Kidney epithelial cell (primary cell): ENCODE data around the gene ELL. TPM values are rescaled to one million over a fixed set of nuclear protein-coding genes. Genes with fewer than 3 reads are reported as not detected.
A peak's percentile ranks its signal among the peaks of the same experiment; 100 is the strongest.

Source experiments
- DNase-seq: peaks from one replicate; pipeline ENCODE4 v3.0.0-alpha.2; 2010; ENCODE audit warnings: low read depth
- H3K27me3 ChIP-seq: 2 replicates; pipeline ENCODE4 v1.6.0; 2011; ENCODE audit warnings: low read length; ENCODE audit not compliant: control insufficient read depth, insufficient read depth
- H3K36me3 ChIP-seq: 2 replicates; pipeline ENCODE4 v1.5.1; 2011; ENCODE audit warnings: low read length; ENCODE audit not compliant: control insufficient read depth, insufficient read depth
- H3K4me3 ChIP-seq: 2 replicates; pipeline ENCODE4 v1.5.1; 2011; ENCODE audit warnings: low read depth, mild to moderate bottlenecking, control low read depth, low read length
- total RNA-seq: library from RNA; depleted of rRNA; stranded (reverse); fragments of >200 nt; gene quantifications from 2 replicates; pipeline ENCODE4 v1.2.3, GENCODE V29; 2015
- TF ChIP-seq, protein P1 (sequence below): IDR thresholded peaks from 2 replicates; pipeline ENCODE4 v1.5.1; 2011; ENCODE audit warnings: mild to moderate bottlenecking, moderate library complexity, low read length, control low read depth, inconsistent platforms; ENCODE audit not compliant: insufficient read depth, poor library complexity, severe bottlenecking

The ELL gene
- total RNA-seq, 1 donor from 2014 or later: 13.1 TPM

DNA sequence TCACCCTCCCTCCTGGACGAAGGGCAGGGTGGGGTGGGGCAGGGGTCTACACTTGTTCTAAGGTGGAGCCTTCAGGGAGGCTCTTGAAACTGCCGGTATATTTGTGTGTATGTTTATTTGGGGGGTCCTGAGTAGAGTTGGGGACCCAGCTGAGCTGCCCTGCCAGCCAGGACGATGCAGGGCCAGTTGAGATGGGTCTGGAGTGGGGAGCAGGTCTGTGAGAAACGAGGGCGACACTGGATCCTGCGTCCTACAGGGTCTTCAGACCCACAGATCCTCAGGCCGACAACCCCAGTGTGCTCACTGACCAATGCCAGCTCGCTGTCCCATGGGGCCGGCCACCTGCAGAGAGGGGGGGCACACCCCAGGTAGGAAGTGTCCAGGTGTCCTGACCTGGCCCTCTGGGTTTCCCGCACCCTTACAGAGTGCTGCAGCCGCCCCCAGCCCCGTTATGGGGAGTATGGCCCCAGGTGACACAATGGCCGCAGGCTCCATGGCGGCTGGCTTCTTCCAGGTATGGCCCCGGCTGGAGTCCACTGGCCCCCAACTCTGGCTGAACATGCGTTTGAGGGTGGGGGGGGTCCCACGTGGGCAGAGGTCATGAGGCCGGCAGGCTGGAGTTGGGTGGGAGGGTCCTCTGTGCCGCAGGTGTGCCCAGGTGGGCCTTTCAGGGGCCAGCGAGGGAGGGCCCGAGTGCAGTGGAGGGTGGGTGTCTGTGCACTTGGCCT is 91.3 kb downstream of the ELL start:
- no peak for DNase-seq
- no peak overlapping the region for H3K4me3 ChIP-seq
- TF ChIP-seq, protein P1, sequence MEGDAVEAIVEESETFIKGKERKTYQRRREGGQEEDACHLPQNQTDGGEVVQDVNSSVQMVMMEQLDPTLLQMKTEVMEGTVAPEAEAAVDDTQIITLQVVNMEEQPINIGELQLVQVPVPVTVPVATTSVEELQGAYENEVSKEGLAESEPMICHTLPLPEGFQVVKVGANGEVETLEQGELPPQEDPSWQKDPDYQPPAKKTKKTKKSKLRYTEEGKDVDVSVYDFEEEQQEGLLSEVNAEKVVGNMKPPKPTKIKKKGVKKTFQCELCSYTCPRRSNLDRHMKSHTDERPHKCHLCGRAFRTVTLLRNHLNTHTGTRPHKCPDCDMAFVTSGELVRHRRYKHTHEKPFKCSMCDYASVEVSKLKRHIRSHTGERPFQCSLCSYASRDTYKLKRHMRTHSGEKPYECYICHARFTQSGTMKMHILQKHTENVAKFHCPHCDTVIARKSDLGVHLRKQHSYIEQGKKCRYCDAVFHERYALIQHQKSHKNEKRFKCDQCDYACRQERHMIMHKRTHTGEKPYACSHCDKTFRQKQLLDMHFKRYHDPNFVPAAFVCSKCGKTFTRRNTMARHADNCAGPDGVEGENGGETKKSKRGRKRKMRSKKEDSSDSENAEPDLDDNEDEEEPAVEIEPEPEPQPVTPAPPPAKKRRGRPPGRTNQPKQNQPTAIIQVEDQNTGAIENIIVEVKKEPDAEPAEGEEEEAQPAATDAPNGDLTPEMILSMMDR: no peak
- H3K27me3 ChIP-seq: no peaks in the 10 kb centered on the region
- peaks cover 3% of the 10 kb centered on the region for H3K36me3 ChIP-seq

DNA sequence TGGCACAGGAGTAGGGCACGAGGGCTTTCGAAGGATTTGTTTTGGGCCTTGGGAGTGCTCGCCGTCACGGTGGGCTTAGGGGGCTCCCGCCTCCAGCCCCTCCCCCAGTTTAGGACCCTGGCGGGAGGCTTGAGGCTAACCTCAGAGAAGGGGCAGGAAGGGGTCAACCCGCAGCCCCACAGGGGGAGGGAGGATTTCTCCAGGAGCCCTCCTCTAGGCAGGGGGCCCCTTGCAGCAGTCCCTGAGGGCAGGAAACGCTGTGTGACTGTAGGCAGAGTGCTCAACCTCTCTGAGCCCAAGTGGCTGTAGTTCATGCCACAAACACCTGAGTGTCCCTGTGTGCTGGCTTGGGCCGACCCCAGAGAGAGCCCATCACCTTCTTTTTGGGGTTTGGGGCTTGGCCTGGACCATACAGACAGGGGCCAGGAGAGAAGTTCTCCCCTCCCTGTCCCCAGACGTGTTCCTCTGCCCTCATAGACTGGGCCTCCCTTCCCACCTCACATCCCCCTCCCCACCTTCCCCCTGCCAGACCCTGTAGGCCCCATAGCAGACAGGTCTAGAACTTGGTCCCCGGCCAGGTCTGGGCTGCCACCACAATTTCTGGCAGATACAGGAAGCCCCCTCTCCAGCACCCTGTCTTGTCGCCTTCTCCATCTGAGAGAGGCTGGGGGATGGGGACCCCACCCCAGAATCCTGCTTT is 92.0 kb downstream of the ELL start:
- TF ChIP-seq, protein P1: no peak
- no peak for DNase-seq
- H3K27me3 ChIP-seq: no peaks in the 10 kb centered on the region
- H3K4me3 ChIP-seq: no peak overlapping the region
- peaks cover 2% of the 10 kb centered on the region for H3K36me3 ChIP-seq

DNA sequence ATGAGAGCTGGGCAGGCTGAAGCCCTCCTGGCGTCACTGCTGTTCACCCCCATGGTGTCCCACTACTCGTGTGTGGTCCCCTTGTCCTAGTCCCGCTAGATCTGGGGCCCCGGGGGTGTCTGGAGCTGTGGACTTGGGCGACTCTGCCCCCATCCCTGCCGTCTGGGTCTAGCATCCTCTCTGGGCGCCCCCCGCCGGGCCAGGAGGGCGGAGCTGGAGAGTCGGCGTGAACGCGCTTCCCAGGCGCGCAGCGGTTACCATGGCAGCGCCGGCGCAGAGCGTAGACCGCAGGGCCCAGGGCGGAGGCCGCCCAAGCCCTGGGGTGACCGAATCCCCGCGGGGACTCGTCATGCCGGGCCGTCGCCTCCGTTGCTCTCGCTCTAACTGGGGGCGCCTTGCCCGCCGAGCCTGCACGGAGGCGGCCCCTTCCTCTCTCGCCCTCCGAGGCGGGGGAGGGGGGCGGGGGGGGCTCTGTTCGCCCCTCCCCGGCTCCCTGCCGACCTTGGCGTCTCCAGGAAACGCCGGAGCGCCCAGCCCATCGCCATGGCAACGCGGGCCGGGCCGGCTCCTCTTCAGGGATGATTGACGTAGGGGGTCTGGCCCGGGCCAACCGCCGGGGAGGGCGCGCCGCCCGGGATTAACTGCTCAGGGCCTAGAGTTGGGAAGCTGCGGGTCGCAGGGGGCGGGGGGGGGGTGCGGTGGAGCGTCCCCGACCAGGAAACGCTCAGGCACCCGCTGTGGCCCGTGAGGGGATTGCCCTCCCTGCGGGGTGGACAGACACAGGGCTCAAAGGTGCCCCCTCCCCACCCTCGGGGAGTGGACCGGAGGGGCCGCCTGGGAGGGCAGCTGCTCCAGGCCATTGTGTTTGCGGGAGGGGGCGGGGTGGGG is 92.8 kb downstream of the ELL start:
- H3K36me3 ChIP-seq: peaks cover 2% of the 10 kb centered on the region
- no peak for DNase-seq
- H3K27me3 ChIP-seq: no peaks in the 10 kb centered on the region
- TF ChIP-seq, protein P1: peak; percentile 4
- H3K4me3 ChIP-seq: peak overlapping the region; percentile 25

DNA sequence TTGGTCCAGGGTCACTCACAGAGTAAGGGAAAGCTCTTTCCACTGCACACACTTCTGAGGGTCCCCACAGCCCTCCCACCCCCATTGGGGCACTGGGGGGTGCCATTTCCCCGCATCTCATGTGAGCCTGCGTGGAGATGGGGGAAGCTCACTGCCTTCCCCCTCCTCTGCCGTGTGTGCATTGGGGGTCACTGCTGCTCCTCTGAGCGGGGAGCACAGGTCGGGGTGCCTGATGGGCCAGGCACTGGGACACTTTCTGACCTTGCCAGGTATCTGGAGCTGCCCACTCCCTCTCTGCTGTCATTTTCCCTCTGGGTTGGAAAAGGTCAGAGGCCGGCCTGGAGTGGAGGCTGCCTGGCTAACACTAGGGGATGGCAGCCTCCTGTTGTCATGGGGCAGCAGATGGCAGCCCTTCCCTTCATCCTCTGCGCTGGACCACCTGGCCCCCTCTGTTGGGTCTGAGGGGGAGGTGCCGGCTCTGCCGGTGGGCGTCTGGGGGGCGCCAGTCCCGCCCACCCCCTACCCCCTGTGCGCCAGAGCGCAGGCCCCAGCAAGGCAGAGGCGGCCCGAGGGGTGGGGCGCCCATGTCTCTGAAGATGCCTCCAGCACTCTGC is 93.6 kb downstream of the ELL start:
- no peak for DNase-seq
- H3K36me3 ChIP-seq: peaks cover 2% of the 10 kb centered on the region
- no peaks in the 10 kb centered on the region for H3K27me3 ChIP-seq
- no peak overlapping the region for H3K4me3 ChIP-seq
- TF ChIP-seq, protein P1: no peak

DNA sequence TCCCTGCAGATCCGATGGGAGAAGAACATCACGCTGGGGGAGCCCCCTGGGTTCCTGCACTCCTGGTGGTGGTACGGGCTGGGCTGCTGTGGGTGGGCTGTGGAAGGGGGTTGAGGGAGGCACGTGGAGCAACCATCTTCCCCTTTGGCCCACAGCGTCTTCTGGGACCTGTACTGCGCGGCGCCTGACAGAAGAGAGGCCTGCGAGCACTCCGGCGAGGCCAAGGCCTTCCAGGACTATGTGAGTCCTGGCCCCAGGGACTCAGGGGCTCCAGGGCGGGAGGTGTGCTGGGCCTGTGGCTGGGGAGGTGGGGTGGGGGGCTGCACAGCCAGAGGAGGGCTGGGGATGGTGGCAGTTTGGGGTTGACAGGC is 94.1 kb downstream of the ELL start:
- Histone ChIP-seq H3K36me3 (peaks cover 2% of the 10 kb centered on the region), H3K27me3 (no peaks in the 10 kb centered on the region), H3K4me3 (no peak overlapping the region)
- TF ChIP-seq, protein P1: no peak
- no peak for DNase-seq
